HG02678 (cell line): Measurements from ENCODE around the gene SUGCT.

Experiments
- ATAC-seq: cut with Tn5 transposase; IDR thresholded peaks from one replicate; pipeline ENCODE4 v1.9.1; 2021; ENCODE audit warnings: mild to moderate bottlenecking, moderate library complexity; ENCODE audit not compliant: unreplicated experiment

SUGCT gene

DNA sequence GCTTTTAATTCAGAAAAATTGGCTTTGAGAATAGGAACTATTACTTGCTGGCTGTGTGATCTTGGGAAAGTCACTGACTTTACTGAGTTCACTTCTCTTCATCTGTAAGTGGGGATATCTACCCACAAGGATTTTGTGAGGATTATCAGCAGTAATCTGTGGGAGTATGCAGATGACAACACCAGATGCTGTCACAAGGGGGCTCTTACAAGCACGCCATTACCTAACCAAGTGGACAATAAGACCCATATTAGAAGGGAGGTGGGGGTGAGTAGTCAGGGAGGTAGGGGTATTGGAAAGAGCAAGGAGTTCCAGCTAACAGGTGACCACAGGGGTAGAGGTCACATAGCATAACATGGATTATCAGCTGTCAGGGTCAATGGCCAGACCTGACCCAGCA, 569.4 kb downstream of the SUGCT start:
- ATAC-seq, result no peak

DNA sequence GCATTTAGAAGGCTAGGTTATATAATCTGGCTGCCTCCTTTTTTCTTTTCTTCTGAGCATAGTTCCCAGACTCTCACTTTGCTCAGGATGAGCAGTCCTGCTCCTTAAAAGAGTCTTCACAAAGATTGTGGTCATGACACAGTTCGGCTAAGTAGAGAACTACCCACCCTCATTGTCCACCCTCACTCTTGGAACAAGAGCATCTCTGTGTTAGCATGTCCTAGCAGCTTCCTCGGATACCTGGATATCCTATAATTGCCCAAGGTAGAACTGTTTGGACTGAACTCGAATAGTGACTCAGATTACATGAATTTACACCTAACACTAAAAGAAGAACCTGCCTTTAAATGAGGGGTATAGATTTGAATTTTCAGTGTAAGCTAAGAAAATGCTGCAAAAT, 572.0 kb downstream of the SUGCT start:
- ATAC-seq, result no peak

DNA sequence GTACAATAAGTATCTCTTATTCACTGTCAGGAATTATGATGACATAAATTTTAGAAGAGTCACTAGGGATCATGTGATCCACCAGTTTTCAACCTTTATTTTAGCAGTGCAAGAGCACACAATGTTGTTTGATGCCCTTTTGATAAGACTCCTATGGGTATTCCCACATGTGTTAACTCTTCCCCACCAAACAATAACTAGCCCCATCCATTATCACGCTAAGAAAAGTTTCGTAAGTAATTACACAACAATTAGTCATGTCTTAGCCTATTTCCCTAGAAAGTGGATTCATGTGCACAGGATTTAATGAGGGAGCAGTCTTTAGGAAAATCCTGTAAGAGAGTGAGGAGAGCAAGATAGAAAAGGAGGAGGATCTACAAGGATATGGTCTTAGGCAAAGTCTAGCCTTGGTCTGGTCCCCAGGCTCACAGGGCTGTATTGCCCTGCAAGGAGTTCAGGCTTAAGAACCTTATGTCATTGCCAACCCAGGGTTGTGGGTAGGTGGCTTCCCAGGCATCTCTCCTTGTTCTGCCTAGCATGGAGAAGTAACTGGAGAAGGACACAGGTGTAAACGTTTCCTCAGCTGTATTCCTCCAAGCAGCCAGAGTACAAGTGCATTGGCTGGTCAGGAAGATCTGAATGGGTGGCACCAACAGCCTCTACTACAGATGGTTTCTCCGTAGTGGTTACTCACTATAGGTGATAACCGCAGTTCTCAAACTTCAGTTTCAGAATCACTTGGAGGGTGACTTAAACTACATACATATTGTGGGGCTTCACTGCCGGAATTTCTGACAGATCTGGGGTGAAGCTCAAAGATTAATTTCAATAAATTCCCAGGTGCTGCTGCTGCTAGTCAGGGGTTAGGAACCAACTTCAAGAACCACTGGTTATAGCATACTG, 574.5 kb downstream of the SUGCT start:
- peak; percentile 47 for ATAC-seq

DNA sequence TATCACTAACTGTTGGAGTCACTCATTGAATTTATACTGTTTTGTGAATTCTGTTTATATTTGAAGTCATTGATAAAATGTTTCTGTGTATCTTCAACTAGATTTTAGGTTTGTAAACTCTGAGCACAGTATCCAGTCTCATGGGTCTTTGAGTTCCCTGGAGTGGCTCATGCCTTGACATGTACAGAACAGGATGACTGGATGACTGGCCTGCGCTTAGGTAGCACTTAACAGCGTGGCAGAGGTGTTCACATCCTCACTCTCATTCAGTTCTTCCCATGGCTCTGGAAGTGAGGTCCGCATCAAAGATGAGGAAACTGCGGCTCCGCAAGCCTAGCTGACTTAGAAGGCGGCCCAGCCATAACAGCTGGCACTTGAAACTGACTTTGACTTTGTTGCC, 576.9 kb downstream of the SUGCT start:
- no peak for ATAC-seq

DNA sequence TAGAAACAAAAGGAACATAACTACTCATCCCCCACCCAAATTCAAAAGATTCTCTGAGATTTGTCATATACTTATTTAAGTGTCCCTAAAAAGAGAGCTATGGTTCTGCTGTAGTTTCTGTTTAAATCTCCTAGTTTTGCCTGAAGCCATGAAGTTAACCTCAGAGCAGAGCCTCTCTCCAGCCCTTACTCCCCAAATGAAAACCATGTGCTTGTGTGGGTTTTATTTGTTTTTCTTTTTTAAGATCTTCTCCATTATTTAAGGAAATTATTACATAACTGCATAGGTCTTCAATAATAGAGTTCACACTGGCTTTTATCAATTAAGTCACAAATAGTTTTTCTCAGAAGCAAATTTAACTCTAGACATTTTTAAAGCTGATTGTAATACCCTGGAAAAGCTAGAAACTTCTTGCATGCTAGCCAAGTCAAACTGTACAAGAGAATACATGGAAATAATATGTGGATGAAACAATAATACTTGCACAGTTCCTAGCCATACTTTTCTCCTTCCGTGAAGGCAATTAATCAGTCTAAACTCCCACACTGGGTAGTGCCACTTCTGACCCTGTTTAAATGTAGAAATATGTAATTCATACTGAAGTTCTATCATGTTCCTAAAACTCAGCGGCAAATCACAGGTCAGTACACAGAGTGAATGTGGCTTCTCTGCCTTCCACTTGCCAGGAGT, 579.7 kb downstream of the SUGCT start:
- ATAC-seq, result no peak

DNA sequence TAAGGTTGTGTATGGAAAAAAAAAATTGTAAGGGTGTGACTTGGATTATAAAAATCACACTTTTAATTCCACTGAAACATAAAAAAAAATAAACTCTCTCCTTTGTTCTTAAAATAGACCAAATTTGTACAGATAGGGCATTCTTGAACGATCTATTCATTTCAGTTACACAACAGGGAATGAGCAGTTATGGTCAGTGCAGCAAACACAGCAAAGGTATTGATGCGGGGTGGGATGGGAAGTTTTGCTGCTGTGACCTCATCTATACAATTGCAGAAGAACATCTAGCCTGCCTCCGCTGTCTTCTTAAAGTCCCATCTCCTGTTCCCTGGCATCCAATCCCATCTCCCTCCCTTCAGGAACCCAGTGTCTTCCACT, 580.2 kb downstream of the SUGCT start:
- ATAC-seq, result no peak

DNA sequence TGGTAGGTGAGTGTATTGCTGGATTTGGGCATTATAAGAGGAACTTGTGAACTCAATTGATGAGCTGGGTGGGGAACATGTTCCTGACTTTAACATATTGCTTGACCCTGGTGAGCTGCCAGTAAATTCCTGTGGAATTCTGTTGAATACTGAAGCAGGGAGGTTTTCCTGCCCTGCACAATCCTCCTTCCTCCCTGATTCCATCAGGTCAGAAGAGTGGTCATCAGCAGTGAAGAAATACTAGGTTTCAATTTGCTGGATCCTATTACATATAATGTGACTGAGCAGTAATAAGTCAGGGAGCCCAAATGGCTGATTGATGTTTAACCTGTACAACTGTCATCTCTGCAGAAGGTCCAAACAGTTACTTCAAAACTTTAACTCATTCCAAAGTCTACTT, 581.2 kb downstream of the SUGCT start:
- ATAC-seq, result no peak

DNA sequence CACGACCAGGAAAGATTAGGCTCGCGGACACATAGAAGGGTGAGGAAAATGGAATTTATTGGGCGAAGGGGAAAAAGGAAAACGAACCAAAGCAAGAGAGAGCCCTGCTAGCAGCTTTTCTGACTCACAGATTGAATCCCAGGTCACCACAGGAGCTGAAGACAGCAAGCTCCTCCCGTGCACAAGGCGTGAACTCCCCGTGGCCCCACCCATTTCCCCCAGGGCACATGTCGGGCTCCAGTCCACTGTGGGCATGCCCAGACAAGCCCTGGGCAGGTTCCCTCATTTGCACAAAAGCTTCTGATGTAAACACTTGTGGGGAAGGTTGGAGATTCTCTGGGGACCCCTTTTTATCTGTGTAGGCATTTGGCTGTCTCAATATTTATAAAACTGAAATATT, 582.4 kb downstream of the SUGCT start:
- ATAC-seq, result peak; percentile 66

DNA sequence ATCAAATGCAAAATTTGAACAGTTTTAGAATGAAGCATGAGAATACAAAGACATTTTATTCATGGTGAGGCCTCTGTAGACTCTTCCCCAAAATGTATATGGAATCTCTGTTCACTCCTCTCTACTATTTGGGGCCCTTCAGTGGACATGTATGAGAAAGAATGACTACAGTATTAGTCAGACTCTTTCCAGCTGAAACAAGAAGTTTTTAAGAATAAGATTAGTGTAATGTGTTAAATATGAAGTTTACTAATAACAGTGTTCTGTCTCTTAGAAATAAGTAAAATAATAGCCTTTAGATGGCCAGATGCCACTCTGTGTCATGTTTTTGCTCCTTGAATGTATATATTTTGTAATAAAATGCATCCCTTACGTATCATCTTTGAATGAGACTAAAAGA, 585.6 kb downstream of the SUGCT start:
- no peak for ATAC-seq

DNA sequence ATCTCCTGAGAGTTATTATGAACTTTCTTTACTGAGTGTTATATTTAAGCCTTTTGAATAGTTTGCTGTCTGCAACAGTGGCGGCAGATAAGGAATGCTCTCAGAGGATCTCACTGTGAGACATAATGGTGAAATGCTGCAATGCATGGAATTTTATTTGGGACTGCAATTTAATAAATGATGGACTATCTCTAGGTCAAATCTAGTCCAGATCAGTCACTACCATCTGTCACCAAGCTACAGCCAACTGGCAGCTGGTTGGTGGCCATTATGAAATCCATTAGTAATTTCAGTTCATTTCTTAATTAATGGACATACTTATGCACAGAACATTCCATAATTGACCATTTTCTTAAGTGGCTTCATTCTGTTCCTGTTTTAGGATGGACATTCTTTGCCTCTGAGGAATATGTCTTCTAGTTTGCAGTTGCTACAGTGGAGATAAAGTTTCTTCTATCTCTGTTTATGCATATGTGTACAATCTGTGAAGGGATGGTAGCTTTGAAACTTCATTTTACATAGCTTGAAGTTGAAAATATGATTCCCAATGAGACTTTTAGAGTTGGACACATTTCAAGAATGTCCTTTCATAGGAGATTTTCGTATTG, 586.6 kb downstream of the SUGCT start:
- no peak for ATAC-seq

DNA sequence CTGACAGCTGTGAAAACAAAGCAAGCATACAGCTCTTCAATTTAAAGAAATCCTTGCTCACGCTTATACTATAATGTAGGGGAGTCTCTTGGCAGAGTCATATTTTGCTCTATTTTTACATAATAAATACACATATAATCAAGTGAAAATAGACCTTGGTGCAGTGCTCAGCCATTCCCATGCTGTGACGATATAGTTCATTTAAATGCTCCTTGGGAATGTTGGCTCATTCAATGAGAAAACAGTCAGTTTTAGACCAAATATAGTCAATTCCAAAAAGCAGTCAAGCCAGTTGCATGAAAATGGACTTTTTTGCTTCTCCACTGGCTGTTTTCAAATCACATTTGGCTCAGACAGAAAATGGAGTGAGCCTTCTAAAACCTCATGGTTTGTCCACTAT, 587.4 kb downstream of the SUGCT start:
- no peak for ATAC-seq

DNA sequence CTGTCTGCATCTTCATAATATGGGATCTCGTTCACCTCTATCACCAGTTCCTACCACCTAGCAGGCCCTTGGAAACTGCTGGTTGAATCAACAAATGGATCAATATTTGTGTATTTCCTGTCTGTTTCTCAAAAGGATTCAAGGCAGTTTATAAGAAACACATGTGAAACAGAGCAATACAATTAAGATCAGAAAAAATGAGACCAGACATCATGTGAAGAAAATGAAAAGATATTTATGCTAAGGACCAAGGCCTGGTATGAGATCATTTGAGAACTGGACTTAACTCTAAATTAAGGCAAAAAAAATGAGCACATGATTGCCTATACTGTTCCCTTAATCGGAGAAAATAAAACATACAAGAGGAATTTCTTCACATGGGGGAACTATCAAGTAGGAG, 589.0 kb downstream of the SUGCT start:
- ATAC-seq, result no peak

DNA sequence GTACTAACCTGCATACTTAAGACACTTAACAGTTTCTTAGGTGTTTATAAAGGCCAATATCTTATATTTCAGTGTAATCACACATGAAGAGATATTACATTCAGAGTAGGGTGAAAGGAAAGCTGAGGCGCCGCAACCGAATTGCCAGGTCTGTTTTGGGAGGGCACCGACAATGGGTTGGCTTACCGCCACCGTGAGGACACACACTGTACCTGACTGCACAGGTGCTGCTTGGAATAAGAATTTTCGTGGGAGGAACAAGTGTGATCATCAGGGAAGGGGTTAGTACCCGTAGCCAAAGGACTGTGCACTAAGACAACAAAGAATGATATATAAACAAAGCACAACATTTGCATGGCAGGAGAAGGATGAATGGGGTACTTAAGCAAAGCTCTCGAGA, 591.8 kb downstream of the SUGCT start:
- no peak for ATAC-seq

DNA sequence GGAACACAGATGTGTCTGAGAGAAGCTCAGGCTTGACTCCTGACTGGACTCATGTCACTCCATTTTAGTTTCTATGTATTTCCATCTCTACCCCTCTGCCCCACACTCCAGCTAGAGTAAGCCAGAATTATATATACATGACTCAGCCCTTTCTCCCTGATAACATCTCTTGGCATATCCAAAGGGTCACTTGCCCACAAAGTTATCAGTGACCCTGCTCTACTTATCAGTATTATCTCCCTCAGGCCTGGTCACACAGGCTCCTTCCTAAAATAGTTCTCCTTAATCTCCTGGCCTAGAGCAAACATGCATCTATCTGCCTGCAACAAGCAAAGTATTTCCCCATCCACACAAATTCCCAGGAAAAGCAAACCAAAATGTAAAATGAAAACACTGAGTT, 598.3 kb downstream of the SUGCT start:
- ATAC-seq, result no peak

DNA sequence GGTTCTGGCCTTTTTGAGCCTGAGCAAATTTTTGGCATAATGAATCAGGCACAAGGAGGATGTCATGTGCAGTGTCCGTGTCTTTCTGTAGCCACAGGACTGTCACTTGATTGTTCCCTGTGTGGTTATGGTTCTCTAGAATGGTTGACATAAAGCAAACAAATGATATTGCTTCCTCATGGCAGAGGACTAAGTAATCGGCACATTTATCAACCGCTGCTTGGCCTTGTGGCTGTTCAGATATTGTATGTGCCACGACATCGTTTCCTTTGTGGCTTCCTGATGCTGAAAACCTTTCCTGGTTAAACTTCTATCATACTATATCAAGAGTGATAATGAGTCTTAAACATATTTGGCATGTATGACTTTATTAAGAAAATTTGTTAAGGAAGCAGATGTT, 598.8 kb downstream of the SUGCT start:
- ATAC-seq, result no peak

DNA sequence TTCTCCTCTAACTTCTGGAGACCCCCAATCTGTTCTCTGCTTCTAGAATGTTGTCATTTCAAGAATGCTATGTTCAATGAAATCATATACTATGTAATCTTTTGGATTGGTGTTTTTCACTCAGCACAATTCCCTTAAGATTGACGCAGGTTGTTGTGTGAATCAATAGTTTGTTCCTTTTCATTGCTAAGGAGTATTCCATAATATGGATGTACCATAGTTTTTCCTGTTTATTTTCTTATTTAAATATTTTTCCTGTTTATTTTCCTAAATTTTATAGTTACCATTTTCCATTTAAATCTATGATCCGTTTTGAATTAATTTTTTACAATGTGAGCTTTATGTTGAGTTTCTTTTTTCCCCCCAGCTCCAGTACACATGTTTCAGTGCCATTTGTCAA, 604.5 kb downstream of the SUGCT start:
- no peak for ATAC-seq

DNA sequence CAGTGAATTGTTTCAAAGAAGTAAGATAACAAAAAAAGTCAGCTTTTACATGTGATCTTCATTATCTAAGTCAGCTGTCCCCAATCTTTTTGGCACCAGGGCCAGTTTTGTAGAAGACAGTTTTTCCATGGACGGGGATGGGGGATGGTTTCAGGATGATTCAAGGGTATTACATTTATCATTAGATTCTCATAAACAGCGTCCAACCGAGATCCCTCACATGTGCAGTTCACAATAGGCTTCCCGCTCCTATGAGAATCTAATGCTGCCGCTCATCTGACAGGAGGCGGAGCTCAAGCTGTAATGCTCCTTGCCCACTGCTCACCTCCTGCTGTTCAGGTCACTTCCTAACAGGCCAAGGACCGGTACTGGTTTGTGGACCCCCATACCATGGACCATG, 607.5 kb downstream of the SUGCT start:
- ATAC-seq, result no peak

DNA sequence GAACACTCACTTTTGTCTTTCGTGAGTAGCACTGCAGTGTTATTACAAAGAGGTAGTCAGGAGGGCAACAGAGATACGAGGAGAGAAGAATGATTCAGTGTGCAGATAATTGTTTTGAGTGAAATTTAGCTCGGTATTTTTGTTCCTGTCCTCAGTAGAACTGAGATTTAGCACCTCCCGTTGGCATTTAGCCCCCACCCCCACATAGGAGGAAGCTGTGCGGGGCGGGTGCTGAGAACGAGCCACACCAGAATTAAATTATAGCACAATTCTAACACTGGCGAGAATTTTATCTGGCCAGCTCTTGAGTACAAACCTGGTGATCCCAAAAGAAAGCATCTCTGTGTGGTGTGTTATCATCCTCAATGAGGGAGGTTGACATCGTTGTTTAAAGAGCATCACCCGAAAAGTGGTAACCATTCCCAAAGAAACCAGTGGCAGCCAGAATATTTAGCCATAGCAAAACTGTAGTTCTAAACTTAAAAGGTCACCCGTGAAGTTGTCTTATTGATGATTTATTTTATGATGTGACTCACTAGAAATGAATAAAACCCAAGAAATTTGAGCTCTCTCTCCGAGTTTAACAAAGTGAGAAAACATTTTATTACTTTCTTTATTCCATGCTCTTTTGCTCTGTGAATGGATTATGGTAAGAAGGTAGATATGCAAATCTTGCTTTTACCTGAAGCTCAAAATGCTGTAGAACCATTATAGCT, 612.2 kb downstream of the SUGCT start:
- no peak for ATAC-seq

DNA sequence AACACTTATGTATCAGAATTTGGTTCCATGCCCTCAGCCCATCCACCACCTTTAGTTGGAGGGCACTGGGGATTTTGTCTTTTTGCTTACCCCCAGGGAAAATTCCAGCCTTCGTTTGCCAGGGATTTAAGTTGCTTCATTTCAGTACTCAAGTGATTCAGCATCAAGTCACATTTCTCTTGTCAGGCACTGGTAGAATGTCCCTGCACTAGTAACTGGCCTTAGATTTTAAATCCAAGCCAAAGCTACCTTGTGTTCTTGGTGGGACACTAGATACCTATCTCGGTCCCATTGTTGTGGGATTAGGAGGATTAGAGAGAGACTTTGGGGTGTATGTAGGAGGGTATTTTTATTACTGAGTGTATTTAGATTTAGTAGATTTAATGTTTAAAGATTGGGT, 613.1 kb downstream of the SUGCT start:
- ATAC-seq, result no peak

DNA sequence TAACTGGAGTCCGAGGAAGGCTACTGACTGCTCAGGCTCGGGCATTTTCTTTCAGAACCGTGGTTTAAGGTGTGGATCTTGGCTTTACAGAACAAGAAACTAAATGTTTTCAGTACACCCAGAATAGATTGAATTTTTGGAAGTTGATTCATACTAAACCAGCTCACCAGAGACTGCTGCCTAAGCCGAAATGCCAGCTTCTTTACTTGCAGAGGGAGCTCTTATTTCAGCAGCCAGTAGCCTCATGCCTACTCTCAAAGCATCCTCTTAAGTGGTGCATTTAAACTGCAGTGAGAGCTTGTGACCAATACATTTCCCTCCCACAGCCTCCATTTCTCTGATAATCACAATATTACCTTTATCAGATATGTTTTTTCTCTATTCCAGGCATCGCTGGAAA, 615.1 kb downstream of the SUGCT start:
- ATAC-seq, result no peak

DNA sequence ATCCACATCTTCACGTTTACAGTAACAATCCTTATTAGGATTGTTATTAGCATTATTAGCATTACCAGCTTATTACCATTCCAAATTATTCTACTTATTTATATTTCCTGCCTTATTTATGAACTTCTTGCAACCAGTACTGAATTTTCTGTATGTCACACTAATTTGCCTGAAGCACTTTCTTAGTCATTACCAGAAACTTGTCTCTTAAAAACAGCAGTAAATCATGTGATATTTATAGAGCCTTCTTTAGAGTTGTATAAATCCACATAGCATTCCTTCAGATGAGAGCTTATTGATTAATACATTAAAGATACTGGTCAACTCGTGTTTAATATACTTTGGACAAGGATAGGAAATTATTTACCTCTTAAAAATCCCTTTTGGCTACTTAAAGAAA, 618.6 kb downstream of the SUGCT start:
- ATAC-seq, result no peak
